Erythroblast (primary cell): ENCODE data around the gene TH.

Source experiments
- GATA1 ChIP-seq: IDR thresholded peaks from 2 replicates; pipeline ENCODE4 v1.6.1; 2011; ENCODE audit warnings: low read depth, mild to moderate bottlenecking, control low read depth, low read length, moderate library complexity
- POLR2A ChIP-seq: IDR thresholded peaks from 2 replicates; pipeline ENCODE4 v1.6.1; 2011; ENCODE audit warnings: mild to moderate bottlenecking, low read length

- no peak for TF ChIP-seq POLR2A
- no peak for TF ChIP-seq GATA1
Observed at GRCh38 chr11:2131371-2132236, 40.0 kb downstream of the TH start.
